HG03139 (cell line): ENCODE data around the gene ATF3.
A peak's percentile ranks its signal among the peaks of the same experiment; 100 is the strongest.

ENCODE experiments used
- ATAC-seq: cut with Tn5 transposase; IDR thresholded peaks from one replicate; pipeline ENCODE4 v1.9.1; 2021; ENCODE audit not compliant: unreplicated experiment

The ATF3 gene, protein sequence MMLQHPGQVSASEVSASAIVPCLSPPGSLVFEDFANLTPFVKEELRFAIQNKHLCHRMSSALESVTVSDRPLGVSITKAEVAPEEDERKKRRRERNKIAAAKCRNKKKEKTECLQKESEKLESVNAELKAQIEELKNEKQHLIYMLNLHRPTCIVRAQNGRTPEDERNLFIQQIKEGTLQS

DNA sequence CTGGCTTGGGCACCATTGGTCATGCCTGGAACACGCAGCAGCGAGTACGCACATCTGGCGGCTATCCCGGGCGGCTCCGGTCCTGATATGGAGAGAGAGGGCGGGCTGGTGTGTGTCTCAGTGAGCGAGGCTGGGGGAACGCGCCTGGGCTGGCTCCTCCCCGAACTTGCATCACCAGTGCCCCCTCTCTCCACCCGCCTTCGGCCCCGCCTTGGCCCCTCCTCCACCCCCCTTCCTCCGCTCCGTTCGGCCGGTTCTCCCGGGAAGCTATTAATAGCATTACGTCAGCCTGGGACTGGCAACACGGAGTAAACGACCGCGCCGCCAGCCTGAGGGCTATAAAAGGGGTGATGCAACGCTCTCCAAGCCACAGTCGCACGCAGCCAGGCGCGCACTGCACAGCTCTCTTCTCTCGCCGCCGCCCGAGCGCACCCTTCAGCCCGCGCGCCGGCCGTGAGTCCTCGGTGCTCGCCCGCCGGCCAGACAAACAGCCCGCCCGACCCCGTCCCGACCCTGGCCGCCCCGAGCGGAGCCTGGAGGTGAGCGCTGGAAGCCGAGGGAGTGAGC, at the start of gene ATF3:
Gene ATF3, plus strand, starts transcription at position 370 of the 567 bp plus-strand sequence. CDS start 6,261 bp downstream, outside the sequence.
- ATAC-seq, result peak; percentile 65

DNA sequence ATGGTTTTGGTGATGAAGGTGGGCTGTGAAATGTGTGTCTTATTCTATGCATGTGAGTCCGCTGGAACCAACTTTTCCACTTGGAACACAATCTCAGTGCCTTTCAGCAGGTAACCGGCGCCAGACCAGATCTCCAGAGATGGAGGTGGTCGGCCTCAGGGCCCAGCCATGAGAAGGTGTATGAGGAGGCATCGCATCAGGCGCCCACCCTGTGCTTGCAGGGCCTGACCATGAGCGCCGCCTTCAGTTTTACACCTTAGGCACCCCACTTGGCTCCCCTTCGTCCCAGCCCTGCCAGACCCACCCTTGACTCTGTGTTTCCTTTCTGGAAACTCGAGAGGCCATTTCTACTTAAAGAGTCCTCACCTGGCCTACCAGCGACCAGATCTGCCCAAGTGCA, 48.6 kb upstream of the ATF3 start:
- ATAC-seq, result no peak

DNA sequence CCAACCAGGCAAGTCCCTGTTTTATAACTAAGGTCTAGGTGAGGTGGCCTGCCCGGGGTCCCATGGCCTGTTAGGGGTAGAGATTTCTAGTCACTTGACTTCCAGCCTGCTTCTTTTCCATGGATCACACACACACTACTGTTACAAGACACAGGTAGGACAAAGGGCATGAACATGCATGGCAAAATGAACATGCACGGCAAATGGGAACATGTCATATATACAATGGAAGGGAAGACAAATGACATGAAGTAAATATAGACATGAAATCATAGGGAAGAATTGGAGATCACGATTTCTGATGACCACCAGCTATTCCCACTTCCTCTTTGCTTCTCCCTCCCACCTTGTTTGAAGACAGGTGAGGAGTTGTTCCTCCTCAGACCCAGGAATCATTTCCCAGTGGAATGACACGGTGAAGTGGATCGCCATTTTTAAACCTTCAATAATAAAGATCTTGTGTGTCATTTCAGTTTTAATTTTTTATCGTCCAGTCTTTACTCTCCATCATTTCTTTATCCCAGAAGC, 47.6 kb upstream of the ATF3 start:
- ATAC-seq, result no peak

DNA sequence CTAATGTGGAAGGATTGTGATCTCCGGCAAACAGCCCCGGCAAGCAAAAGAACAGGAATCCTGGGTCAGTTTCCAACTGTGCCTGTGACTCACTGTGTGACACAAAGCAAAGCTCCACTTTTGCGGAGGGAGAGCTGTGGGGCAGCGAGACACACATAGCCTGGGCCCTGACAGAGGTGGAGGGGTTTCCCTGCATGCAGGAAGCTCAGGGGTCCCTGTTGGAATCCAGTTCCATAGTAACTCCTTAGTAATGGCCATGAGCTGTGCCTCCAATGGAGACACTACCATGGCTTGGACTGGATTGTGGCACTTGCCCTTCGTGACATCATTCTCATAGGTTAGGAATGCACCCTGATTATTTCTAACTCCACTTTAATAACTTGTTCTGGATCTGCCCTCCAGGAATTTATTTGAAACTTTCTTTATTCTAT, 47.0 kb upstream of the ATF3 start:
- ATAC-seq, result no peak

DNA sequence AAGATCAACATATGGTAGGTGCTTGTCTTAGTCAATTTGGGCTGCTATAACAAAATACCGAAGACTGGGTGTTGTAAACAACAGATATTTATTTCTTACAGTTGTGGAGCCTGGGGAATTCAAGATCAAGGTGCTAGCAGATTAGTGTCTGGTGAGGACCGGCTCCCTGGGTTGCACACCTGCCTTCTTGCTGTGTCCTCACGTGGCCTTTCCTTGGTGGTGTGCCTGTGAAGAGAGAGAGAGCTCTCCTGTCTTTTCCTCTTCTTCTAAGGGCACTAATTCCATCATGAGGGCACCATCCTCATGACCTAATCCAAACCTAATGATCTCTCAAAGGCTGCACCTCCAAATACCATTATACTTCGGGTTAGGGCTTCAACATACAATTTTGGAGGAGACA, 45.8 kb upstream of the ATF3 start:
- no peak for ATAC-seq

DNA sequence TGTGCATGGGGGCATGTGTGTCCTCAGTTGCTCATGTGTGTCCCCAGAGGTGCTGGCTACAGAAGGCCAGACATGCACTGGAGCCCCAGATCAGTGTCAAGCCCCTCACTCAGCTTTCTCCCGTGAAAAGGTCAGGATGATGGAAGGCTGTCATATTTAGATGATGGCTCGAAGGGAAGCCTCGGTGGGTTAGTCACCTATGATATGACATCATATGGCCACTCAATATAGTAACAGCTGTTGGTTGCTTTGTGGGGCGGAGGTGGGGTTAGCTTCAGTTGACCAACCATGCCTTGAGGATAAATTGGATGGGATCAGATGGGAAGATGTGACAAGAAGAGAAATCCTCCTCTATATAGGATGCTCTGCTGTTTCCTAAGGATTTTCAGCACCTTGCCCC, 43.5 kb upstream of the ATF3 start:
- no peak for ATAC-seq

DNA sequence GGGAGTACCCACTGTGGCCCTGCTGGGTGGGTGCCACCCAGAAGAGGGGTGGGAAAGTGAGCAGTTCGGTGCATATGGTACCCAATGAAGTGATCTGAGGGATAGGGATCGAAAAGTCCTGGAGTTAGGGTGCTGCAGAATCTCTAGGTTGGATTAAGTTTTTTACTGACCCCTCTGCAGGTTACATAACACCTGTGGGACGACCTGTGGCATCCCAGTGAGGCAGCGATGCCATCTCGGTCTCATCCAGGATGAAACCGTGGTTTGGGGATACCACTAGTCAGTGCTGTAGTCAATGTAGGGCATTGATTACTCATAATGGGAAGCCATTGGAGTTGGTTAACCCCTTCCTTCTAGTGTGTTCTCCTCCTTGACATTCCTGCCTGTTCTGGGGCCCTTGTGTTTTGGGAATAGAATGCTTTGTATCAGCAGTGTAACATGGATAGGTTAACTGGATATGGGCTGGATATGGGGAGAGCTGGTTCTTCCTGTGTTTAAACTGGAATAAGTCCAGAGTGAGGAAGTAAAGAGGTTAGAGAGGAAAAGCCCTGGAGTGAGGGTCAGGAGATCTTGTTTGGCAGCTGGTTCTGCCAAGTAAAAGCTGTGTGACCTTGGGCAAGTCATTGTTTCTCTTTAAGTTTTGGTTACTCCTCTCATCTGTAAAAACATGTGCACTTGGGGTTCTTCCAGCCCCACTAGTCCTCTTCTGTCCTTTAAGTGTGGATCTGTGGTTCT, 42.8 kb upstream of the ATF3 start:
- ATAC-seq, result no peak

DNA sequence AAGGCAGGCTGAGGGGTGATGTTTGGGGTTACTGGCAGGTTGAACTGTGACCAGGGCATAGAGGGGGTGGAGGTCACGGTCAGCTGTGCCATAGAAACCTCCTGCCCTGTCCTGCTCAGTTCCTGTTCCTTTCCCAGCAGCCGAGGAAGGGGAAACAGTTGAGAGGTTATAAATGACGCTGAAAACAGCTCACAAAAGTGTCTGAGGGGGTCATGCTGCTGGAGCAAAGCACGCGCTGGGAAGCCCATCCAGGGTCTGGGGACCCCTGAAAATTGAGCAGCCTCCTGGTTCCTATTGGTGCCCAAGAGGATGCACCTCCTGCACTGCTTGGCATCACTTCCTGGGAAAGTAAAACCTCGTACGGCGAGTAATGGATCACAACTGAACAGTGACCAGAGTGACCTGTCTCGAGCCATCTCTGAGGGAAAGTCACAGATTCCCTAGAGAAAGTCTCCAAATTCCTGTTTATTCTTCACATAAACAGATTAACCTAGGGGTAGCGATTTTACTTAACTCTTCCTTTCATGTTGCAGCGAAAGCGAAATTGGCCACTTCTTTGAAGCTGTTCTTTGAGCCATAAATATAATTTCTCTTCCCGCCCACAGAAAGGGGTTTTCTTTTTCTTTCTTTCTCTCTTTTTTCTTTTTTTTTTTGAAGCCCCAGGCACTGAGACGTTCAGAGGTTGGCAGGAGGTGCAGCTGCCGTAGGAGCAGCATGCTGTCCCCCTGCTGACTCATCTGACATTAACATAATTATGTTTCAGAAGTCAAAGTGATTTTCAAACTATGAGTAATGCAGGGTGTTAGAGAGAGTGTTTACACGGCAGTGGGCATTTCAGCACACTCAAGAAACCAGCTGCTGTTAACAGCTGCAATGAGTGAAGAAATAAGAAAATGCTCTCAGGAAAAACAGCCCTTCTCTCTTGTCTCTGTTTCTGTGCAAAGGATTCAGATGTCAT, 41.8 kb upstream of the ATF3 start:
- peak; percentile 95 for ATAC-seq

DNA sequence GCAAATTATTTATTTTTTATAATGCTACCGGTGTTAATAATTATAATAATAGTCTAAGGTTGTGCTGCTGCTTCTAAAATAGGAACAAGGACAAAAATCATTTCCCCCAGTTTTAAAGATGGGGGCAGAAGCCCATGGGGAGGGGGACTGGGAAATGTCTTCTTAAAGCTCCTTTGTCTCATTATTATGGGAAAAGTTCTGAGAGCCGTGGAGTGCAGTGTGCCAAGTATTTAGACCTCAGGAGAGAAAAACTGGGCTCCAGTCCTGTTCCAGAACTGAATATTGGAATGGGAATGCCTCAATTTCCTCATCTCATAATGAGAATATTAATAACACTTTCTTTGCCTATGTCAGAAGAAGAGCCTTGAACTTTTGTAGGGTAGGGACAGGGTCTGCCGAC, 40.9 kb upstream of the ATF3 start:
- ATAC-seq, result no peak

DNA sequence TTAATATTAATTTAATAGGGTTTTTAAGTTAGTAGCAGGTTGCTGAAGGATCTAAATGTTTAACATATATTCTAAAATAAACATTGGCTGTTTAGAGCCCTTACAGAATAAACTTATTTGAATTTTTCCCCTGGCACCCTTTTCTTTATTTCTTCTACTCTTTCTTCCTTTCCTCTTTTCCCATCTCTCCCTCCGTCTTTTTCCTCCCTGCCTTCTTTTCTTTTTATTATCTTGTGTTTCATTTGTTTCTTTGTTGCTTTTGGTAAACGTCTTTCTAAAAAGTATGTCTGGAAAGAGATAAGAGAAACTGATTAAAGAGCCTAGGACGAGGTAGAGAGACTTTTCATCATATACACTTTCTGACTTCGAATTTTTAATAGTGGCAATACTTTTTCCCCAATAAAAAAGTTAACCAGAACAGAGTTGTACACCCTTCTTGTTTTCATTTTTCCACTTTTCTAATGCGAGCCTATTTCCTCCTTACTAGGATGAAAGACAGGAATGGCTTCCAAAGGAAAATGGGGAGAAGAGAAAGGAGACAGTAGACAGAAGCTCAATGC, 39.5 kb upstream of the ATF3 start:
- ATAC-seq, result no peak

DNA sequence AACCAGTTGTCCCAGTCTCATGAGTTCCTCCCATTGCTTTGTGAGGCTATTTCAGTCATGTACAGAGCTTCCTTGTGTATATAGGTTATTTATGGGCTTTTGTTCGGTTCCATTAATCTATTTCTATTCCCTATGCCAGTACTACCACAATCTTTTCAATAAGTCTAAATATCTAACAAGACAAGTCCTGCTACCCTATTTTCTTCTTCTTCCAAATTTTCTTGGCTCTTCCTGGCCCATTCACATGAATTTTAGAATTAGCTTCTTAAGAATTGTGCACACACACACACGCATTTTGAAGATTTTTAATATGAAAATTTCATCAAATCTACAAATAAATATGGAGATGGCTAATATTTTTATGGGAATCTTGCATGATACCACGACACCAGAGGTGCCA, 33.8 kb upstream of the ATF3 start:
- ATAC-seq, result no peak

DNA sequence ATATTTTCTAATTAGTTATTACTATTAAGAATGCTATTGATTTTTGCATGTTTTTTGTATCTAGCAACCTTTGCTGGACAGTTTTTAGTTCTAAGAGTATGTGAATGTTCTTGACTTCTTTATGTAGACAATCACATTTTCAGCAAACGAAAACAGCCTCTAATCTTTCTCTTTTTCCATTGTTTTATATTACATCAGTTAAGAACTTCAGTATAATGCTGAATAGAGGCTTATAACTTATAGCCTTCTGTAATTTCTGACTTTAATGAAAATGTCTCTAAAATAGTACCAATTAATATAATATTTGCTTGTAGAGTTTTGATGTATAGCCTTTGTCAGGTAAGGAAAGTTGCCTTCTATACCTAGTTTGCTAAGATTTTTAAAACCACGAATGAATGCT, 33.2 kb upstream of the ATF3 start:
- ATAC-seq, result no peak

DNA sequence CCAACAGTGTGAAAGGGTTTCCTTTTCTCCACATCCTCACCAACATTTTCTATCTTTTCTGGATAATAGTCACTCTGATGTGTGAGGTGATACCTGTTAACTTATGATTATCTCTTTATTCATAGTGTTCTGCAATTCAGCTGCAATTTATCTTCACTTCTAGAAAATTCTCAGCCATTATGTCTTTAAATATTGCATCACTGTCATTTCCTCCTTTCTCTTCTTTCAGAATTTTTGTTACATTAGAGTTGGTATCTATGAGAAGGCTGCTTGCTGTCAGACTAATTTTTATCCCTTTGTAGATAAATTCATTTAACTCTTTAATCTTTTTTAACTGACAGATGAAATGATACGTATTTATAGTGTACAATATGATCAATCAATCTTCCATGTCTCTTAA, 30.5 kb upstream of the ATF3 start:
- ATAC-seq, result no peak

DNA sequence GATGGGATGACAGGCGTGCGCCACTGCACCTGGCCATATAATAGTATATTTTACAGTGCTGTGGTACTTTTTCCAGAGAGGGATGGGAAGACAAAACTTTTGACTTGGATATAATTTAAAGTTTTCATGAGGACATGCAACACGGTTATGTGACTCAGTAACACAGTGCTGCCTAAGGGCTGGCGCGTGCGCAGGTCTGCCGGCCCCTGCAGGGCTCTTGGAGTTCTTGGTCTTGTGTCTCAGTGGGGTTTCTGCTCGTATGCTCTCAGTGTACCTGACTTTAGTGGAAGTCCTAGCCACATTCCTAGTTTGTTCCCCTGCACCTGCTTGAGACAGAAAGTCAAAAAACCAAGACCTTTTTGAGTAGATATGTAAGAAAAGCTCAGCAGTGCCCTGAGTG, 27.5 kb upstream of the ATF3 start:
- ATAC-seq, result no peak

DNA sequence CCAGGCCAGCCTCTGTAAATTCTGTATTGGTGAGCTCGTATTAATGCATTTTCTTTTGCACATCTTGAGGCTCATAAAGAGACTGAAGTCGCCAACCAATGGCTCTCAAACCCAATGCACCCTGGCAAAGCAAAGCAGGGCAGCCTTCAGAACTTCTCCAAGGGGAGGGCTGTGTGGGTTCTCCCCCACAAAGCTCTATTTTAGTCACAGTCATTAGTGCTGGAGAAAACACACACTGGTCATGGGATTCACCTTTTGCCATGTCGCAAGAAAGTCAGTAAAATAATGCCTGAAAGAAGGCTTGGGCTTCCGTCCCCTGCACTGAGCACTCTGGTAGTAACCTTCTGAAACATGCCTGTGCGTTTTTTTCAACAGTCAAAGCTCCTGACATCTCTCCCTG, 26.3 kb upstream of the ATF3 start:
- ATAC-seq, result no peak

DNA sequence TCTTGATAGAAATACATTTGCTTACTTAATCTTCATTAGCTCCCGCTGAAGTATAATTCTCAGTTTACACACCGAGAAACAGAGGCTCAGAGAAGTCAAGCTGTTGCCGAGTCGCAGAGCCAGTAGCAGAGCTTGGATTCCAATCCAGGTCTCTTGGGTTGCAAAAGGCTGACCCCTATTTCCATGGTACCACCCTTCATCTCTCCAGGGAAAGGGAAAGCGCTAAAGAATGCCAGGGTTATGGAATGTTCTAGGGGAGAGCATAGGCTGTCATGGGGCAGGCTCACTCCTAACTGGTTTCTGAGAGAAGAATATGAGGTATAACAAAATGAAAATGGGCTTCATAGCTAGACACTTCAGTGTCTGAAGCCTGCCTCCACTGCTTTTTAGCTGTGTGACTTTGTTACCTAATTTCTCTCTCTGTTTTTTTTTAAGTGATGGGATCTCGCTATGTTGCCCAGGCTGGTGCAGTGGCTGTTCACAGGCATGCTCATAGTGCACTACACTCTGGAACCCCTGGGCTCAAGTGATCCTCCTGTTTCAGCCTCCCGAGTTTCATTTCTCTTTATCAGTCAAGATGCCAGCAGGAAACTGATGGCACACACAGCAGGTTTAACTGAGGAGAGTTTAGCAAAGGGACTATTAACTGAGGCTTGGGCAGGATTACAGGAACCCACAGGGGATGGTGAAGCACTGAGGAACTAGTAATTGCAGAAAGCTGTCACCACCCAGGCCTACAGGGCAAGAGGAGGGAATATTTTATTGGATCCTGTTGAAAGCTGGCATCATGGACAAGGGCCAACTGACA, 25.5 kb upstream of the ATF3 start:
- no peak for ATAC-seq

DNA sequence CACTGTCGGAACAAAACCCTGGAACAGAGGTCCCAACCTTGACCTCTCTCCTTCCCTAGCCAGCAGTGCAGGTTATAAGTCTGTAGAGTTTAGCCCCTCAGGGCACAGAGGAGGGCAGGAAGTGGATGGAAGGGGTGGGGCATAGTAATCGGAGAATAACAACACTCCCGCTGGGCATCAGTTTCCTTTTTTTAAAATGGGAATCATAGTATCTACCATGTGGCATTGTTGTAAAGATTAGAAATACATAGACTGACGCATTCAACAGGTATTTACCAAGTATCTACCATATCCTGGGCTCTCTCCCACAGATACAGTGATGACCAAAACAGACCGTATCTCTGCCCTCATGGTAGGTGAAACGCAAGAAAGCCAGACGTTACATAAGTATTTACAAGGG, 24.9 kb upstream of the ATF3 start:
- no peak for ATAC-seq

DNA sequence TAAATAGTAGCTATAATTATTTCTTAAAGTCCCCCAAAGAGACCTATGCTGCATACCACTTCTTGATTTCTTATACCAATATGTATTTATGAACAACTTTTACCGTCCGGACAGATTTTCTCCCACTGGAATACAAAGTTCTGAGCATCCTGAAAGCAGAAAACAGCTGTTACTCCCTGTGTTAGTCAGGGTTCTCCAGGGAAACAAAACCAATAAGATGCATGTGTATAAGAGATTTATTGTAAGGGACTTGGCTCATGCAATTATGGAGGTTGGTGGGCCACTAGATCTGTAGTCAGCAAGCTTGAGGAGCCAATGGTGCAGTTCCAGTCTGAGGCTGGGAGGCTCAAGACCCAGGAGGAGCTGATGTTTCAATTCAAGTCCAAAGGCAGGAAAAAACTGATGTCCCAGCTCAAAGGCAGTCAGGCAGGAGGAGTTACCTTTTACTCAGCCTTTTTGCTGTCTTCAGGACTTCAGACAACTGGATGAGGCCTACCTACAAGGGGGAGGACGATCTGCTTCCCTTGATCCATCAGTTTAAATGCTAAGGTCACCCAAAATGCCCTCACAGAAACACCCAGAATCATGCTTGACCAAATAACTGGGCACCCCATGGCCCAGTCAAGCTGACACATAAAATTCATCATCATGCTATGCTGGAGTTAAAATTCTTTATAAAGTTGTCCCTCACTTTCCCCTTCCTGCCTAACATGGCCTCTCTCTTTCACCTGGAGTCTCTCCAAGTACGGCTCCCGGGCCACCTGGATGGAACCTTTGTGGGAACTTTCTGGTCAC, 24.3 kb upstream of the ATF3 start:
- ATAC-seq, result no peak

DNA sequence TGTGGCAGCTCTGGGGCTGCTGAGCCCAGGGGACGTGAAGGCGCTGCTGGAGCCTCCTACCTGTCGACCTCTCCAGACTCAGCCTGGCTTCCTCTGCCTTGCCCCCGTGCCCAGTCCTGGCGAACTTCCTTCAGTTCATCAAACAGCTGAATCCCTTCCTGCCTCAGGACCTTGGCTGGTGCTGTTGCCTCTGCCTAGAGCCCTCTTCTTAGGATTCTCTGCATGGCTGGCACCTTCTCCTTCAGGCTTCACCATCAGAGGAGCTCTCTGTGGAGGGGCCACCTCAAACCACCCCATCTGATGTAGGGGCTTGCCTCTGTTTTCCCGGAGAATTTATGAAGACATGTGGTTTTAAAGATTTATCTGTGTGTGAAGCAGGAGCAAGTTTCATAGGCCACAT, 23.4 kb upstream of the ATF3 start:
- no peak for ATAC-seq
